SK-N-SH (cell line): ENCODE data around the gene MGAT5. TPM values are rescaled to one million over a fixed set of nuclear protein-coding genes. Genes with fewer than 3 reads are reported as not detected.

Experiments used
- CTCF ChIA-PET: fragments of 300-600, 350-600 bp; formaldehyde crosslinking; extraction: SDS; loops from one replicate; lab custom pipeline; 2021; lab: Yijun Ruan, JAX
- POLR2A ChIA-PET: fragments of 350-600 bp; sonication (Branson Sonifier 250); formaldehyde crosslinking; extraction: SDS; loops from one replicate; lab custom pipeline; 2020; ENCODE audit warnings: antibody characterized with exemption, inconsistent platforms; lab: Yijun Ruan, JAX
- DNase-seq: peaks from one replicate; pipeline ENCODE4 v3.0.0; 2012
- H2AFZ ChIP-seq: fragments of 200-600 bp; sonication (generic); 2 replicates; pipeline ENCODE4 v1.8.1; 2016; ENCODE audit warnings: antibody characterized with exemption, mild to moderate bottlenecking, low read depth
- H3F3A ChIP-seq: fragments of 200-600 bp; sonication (generic); replicated peaks from 2 replicates; pipeline ENCODE3; 2016; ENCODE audit warnings: antibody characterized with exemption, mild to moderate bottlenecking; ENCODE audit not compliant: insufficient read depth
- H3K27ac ChIP-seq, 2 experiments: fragments of 200-500 bp in 1 of 2; fragments of 200-600 bp in 1 of 2; sonication (Bioruptor generic) in 1 of 2; sonication (generic), shearing (Covaris generic) in 1 of 2; 2 replicates each; pipeline versions ENCODE4 v1.5.1 to v1.6.1; 2014 to 2016; ENCODE audit warnings: low read depth in 2 of 2, inconsistent platforms in 1 of 2, low read length in 1 of 2, mild to moderate bottlenecking in 1 of 2, mixed read lengths in 1 of 2
- H3K27me3 ChIP-seq: fragments of 200-600 bp; sonication (generic), shearing (Covaris generic); 2 replicates; pipeline ENCODE4 v1.6.1; 2016; ENCODE audit warnings: mixed run types; ENCODE audit not compliant: insufficient read depth
- H3K36me3 ChIP-seq, 2 experiments: fragments of 200-500 bp in 1 of 2; fragments of 200-600 bp in 1 of 2; sonication (Bioruptor generic) in 1 of 2; sonication (generic) in 1 of 2; replicated peaks in 1 of 2; 2 replicates each; pipeline versions ENCODE3 to v1.5.1; 2014 to 2016; ENCODE audit warnings: low read length in 1 of 2, mild to moderate bottlenecking in 1 of 2; ENCODE audit not compliant: insufficient read depth in 2 of 2, control insufficient read depth in 1 of 2
- H3K4me1 ChIP-seq, 2 experiments: fragments of 200-500 bp in 1 of 2; fragments of 200-600 bp in 1 of 2; sonication (Bioruptor generic) in 1 of 2; sonication (generic), shearing (Covaris generic) in 1 of 2; 2 replicates each; pipeline versions ENCODE4 v1.5.1 to v1.6.1; 2014 to 2016; ENCODE audit warnings: low read depth in 1 of 2, low read length in 1 of 2, mixed run types in 1 of 2; ENCODE audit not compliant: insufficient read depth in 2 of 2, control insufficient read depth in 1 of 2
- H3K4me2 ChIP-seq: fragments of 200-600 bp; sonication (generic), shearing (Covaris generic); 2 replicates; pipeline ENCODE4 v1.6.1; 2017; ENCODE audit warnings: mixed run types
- H3K4me3 ChIP-seq, 2 experiments: fragments of 200-500 bp in 1 of 2; fragments of 200-600 bp in 1 of 2; sonication (Bioruptor generic) in 1 of 2; sonication (generic), shearing (Covaris generic) in 1 of 2; 2 replicates each; pipeline versions ENCODE4 v1.5.1 to v1.8.1; 2014 to 2016; ENCODE audit warnings: low read depth in 2 of 2, inconsistent platforms in 1 of 2, low read length in 1 of 2, mild to moderate bottlenecking in 1 of 2, mixed read lengths in 1 of 2, moderate library complexity in 1 of 2
- H3K79me2 ChIP-seq: fragments of 200-600 bp; sonication (generic); 2 replicates; pipeline ENCODE4 v1.8.1; 2017; ENCODE audit warnings: mild to moderate bottlenecking; ENCODE audit not compliant: insufficient read depth
- H3K9ac ChIP-seq: fragments of 200-600 bp; sonication (generic); 2 replicates; pipeline ENCODE4 v1.6.1; 2017; ENCODE audit warnings: mixed run types
- H3K9me2 ChIP-seq: fragments of 200-600 bp; sonication (generic); 2 replicates; pipeline ENCODE4 v1.6.1; 2017; ENCODE audit warnings: mixed run types
- H3K9me3 ChIP-seq: fragments of 200-600 bp; sonication (generic); 2 replicates; pipeline ENCODE4 v1.6.1; 2017; ENCODE audit warnings: mixed run types, mild to moderate bottlenecking, moderate library complexity
- H4K20me1 ChIP-seq: fragments of 200-600 bp; sonication (generic); 2 replicates; pipeline ENCODE4 v1.6.1; 2017; ENCODE audit warnings: mild to moderate bottlenecking, mixed run types; ENCODE audit not compliant: insufficient read depth
- ELF1 ChIP-seq: IDR thresholded peaks from 2 replicates; pipeline ENCODE4 v1.4.0; 2012
- EP300 ChIP-seq, 2 experiments: IDR thresholded peaks; 2 replicates each; pipeline versions ENCODE4 v1.4.0 to v1.6.1; 2012; ENCODE audit warnings: borderline replicate concordance in 1 of 2, low read depth in 1 of 2, low read length in 1 of 2
- EZH2phosphoT487 ChIP-seq: fragments of 200-600 bp; sonication (generic); IDR thresholded peaks from 2 replicates; pipeline ENCODE4 v1.6.1; 2017; ENCODE audit warnings: low read depth, mixed run types, mild to moderate bottlenecking, antibody characterized with exemption, moderate library complexity, borderline replicate concordance
- FOXJ3 ChIP-seq: sonication (generic); formaldehyde crosslinking; IDR thresholded peaks from 2 replicates; pipeline ENCODE4 v1.5.1; 2020; ENCODE audit warnings: mild to moderate bottlenecking, missing genetic modification reagents
- FOXM1 ChIP-seq: IDR thresholded peaks from 2 replicates; pipeline ENCODE4 v1.4.0; 2012; ENCODE audit warnings: low read depth, mild to moderate bottlenecking
- GABPA ChIP-seq: IDR thresholded peaks from 2 replicates; pipeline ENCODE4 v1.4.0; 2012; ENCODE audit warnings: low read depth, mild to moderate bottlenecking
- GATA2 ChIP-seq: sonication (generic); formaldehyde crosslinking; IDR thresholded peaks from 2 replicates; pipeline ENCODE4 v1.5.0; 2020; ENCODE audit warnings: mild to moderate bottlenecking, missing genetic modification reagents
- NFIC ChIP-seq: IDR thresholded peaks from 2 replicates; pipeline ENCODE4 v1.4.0; 2012; ENCODE audit warnings: borderline replicate concordance
- POLR2AphosphoS5 ChIP-seq: IDR thresholded peaks from 2 replicates; pipeline ENCODE4 v1.6.1; 2012; ENCODE audit warnings: low read depth, low read length
- RCOR1 ChIP-seq: fragments of 150-350 bp; IDR thresholded peaks from 2 replicates; pipeline ENCODE4 v1.6.1; 2017; ENCODE audit warnings: antibody characterized with exemption, low read length
- SMC3 ChIP-seq: IDR thresholded peaks from 2 replicates; pipeline ENCODE4 v1.6.1; 2012; ENCODE audit warnings: low read depth, low read length, improper control_type of control experiment
- TAF1 ChIP-seq: IDR thresholded peaks from 2 replicates; pipeline ENCODE4 v1.6.1; 2012; ENCODE audit warnings: low read depth, mild to moderate bottlenecking, low read length, moderate library complexity, borderline replicate concordance
- WGBS: methylation state at CpG from one replicate; pipeline ENCODE4 v1.1.6; 2017; ENCODE audit warnings: low lambda C conversion rate; 5-methylcytosine and 5-hydroxymethylcytosine counted together
- polyA plus RNA-seq, 3 experiments: library from polyadenylated mRNA; depleted of rRNA; stranded (reverse); fragments of >200 nt; gene quantifications; 2 replicates each; pipeline ENCODE4 v1.2.3, GENCODE V29; 2012
- TF ChIP-seq, protein P1 (sequence below): IDR thresholded peaks from 2 replicates; pipeline ENCODE4 v1.6.1; 2012; ENCODE audit warnings: mild to moderate bottlenecking, low read depth, low read length, moderate library complexity
- TF ChIP-seq, protein P2 (sequence below): IDR thresholded peaks from 2 replicates; pipeline ENCODE4 v1.4.0; 2012; ENCODE audit warnings: low read depth, borderline replicate concordance

Gene MGAT5
- polyA plus RNA-seq, 1 of the 3 experiments (the other 2 are of a cell fraction) = 18.2 TPM

DNA sequence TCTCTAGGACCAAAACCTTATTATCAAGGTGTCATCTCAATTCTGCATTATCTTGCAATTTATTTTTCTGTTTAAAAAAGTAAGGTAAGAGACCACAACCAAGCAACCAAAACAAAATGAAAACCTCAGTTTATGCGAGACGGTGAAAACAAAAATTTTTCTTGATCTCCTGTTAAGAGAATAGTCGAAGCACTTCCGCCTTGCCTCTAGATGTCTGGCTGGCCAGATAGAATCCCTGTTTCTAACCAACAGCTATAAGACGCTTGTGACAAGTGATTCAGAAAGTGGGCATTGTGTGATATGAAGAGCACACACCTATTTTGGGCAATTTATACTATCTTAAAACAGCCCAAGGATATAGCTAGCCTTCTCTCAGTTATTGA lies 51.2 kb downstream of the MGAT5 start:
- Histone ChIP-seq H3F3A (no peaks in the 10 kb centered on the region), H3K4me3 (no peak overlapping the region), H3K27ac (no peak overlapping the region; a peak in 1 of 4 replicates), H2AFZ (no peak overlapping the region), H3K4me1 (peaks cover 9 to 26% of the 10 kb centered on the region in 2 experiments; a peak in 3 of 4 replicates), H3K27me3 (no peaks in the 10 kb centered on the region), H3K9me2 (no peaks in the 10 kb centered on the region), H3K9ac (no peak overlapping the region), H3K9me3 (no peaks in the 10 kb centered on the region), H3K4me2 (no peak overlapping the region), H3K36me3 (no peaks in the 10 kb centered on the region), H3K79me2 (no peaks in the 10 kb centered on the region), H4K20me1 (no peaks in the 10 kb centered on the region)
- CTCF ChIA-PET = interaction anchor here (1.4 to 1.5 kb wide), 2 partner anchors 146 to 186 kb away, joined by 3 to 5 read pairs; no protein-coding TSS in a partner anchor
- no peak for TF ChIP-seq FOXJ3
- TF ChIP-seq SMC3 = no peak
- TF ChIP-seq, protein P1, sequence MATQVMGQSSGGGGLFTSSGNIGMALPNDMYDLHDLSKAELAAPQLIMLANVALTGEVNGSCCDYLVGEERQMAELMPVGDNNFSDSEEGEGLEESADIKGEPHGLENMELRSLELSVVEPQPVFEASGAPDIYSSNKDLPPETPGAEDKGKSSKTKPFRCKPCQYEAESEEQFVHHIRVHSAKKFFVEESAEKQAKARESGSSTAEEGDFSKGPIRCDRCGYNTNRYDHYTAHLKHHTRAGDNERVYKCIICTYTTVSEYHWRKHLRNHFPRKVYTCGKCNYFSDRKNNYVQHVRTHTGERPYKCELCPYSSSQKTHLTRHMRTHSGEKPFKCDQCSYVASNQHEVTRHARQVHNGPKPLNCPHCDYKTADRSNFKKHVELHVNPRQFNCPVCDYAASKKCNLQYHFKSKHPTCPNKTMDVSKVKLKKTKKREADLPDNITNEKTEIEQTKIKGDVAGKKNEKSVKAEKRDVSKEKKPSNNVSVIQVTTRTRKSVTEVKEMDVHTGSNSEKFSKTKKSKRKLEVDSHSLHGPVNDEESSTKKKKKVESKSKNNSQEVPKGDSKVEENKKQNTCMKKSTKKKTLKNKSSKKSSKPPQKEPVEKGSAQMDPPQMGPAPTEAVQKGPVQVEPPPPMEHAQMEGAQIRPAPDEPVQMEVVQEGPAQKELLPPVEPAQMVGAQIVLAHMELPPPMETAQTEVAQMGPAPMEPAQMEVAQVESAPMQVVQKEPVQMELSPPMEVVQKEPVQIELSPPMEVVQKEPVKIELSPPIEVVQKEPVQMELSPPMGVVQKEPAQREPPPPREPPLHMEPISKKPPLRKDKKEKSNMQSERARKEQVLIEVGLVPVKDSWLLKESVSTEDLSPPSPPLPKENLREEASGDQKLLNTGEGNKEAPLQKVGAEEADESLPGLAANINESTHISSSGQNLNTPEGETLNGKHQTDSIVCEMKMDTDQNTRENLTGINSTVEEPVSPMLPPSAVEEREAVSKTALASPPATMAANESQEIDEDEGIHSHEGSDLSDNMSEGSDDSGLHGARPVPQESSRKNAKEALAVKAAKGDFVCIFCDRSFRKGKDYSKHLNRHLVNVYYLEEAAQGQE = no peak
- no peak for TF ChIP-seq FOXM1
- no peak for TF ChIP-seq GABPA
- TF ChIP-seq, protein P2, sequence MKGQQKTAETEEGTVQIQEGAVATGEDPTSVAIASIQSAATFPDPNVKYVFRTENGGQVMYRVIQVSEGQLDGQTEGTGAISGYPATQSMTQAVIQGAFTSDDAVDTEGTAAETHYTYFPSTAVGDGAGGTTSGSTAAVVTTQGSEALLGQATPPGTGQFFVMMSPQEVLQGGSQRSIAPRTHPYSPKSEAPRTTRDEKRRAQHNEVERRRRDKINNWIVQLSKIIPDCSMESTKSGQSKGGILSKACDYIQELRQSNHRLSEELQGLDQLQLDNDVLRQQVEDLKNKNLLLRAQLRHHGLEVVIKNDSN = no peak
- no peak for TF ChIP-seq POLR2AphosphoS5
- TF ChIP-seq EZH2phosphoT487 = no peak
- no peak for TF ChIP-seq TAF1
- TF ChIP-seq RCOR1 = no peak
- no peak for TF ChIP-seq ELF1
- TF ChIP-seq GATA2 = no peak
- POLR2A ChIA-PET = no interaction called here
- 95% methylated on average over 5 of the region's 5 CpGs for WGBS
- DNase-seq = no peak

DNA sequence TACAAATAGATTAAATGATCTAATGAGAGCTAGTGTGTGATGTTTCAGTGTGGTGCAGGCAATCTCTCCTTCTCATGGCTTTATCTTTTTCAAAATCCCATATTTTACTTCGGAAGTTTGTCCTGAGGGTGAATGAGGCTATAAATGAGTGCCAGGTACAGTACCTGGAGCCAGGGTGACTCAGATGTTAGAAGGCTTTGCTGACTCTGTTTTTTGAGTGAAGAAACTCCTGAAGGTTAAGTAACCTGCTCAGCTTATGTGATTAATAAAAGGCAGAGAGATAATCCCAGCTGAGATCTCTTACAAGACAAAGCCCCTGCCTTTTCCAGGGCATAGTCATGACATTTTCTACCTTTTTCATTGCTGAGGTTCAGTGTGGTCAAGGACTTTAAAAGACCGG lies 52.6 kb downstream of the MGAT5 start:
- H3F3A ChIP-seq = no peaks in the 10 kb centered on the region
- H3K4me1 ChIP-seq = peaks cover 6 to 19% of the 10 kb centered on the region in 2 experiments; a peak in 3 of 4 replicates
- 94% methylated on average over 2 of the region's 2 CpGs for WGBS
- no peak for DNase-seq
- no peak overlapping the region for H2AFZ ChIP-seq
- no peak overlapping the region for H3K4me3 ChIP-seq
- no peaks in the 10 kb centered on the region for H3K36me3 ChIP-seq
- H3K79me2 ChIP-seq = no peaks in the 10 kb centered on the region
- no peaks in the 10 kb centered on the region for H4K20me1 ChIP-seq
- no peak overlapping the region for H3K4me2 ChIP-seq
- H3K9ac ChIP-seq = no peak overlapping the region
- H3K27ac ChIP-seq = peak overlapping the region in 1 of 2 experiments; percentile 64; a peak in 2 of 4 replicates
- ChIA-PET CTCF (interaction anchor here (0.7 to 1.6 kb wide), 5 partner anchors 10 to 420 kb away, joined by 3 to 4 read pairs (median 3); no protein-coding TSS in a partner anchor), POLR2A (no interaction called here)
- no peaks in the 10 kb centered on the region for H3K9me3 ChIP-seq
- no peaks in the 10 kb centered on the region for H3K9me2 ChIP-seq
- no peak for TF ChIP-seq NFIC
- no peak for TF ChIP-seq EP300 (IDR thresholded peaks at IDR 0.05; ENCODE audit: borderline replicate concordance in 1 of 2, low read depth in 1 of 2, low read length in 1 of 2)
- TF ChIP-seq, all 33 proteins: peak for 0
- no peaks in the 10 kb centered on the region for H3K27me3 ChIP-seq
